ENCODE measurements around the gene PTPRN2.
"Not testable (repeated sequence)": the region's sequence is repeated elsewhere in the genome, so short reads cannot be mapped to it uniquely, and the experiment has no call there.

PTPRN2 gene

GRCh38 chr7:157730614-157731013, 857.0 kb downstream of the PTPRN2 start:
- no peak for DNase-seq (ENCODE audit: low read depth)

- no peak for DNase-seq (ENCODE audit: low read depth)
These were observed 858.1 kb downstream of the PTPRN2 start for GRCh38 chr7:157729566-157729965.

- no peak for DNase-seq (ENCODE audit: low read depth)
These were observed 859.5 kb downstream of the PTPRN2 start for GRCh38 chr7:157727964-157728615.

- DNase-seq (ENCODE audit: low read depth): no peak
These were observed 860.9 kb downstream of the PTPRN2 start for GRCh38 chr7:157726764-157727163.

- DNase-seq (ENCODE audit: low read depth): not testable (repeated sequence)
These were observed 862.3 kb downstream of the PTPRN2 start for GRCh38 chr7:157725312-157725711.

- DNase-seq (ENCODE audit: low read depth): no peak
These were observed 864.4 kb downstream of the PTPRN2 start for GRCh38 chr7:157723205-157723604.

- no peak for DNase-seq (ENCODE audit: low read depth)
These were observed 865.2 kb downstream of the PTPRN2 start for GRCh38 chr7:157722137-157723060.

GRCh38 chr7:157721468-157722136, 866.0 kb downstream of the PTPRN2 start:
- no peak for DNase-seq (ENCODE audit: low read depth)

- DNase-seq (ENCODE audit: low read depth): no peak
These were observed 867.6 kb downstream of the PTPRN2 start for GRCh38 chr7:157719705-157720655.

- DNase-seq (ENCODE audit: low read depth): no peak
These were observed 868.5 kb downstream of the PTPRN2 start for GRCh38 chr7:157719008-157719682.

- DNase-seq (ENCODE audit: low read depth): no peak
These were observed 869.2 kb downstream of the PTPRN2 start for GRCh38 chr7:157718303-157719007.

GRCh38 chr7:157717211-157718174, 870.1 kb downstream of the PTPRN2 start:
- DNase-seq (ENCODE audit: low read depth): no peak

GRCh38 chr7:157715938-157716280, 871.7 kb downstream of the PTPRN2 start:
- DNase-seq (ENCODE audit: low read depth): no peak

GRCh38 chr7:157715071-157715937, 872.3 kb downstream of the PTPRN2 start:
- DNase-seq (ENCODE audit: low read depth): no peak

- DNase-seq (ENCODE audit: low read depth): no peak
These were observed 873.2 kb downstream of the PTPRN2 start for GRCh38 chr7:157714166-157715070.

GRCh38 chr7:157713591-157713990, 874.0 kb downstream of the PTPRN2 start:
- DNase-seq (ENCODE audit: low read depth): no peak

- no peak for DNase-seq (ENCODE audit: low read depth)
These were observed 874.9 kb downstream of the PTPRN2 start for GRCh38 chr7:157712666-157713235.

All from stimulated activated CD8-positive, alpha-beta memory T cell treated with anti-CD3 and anti-CD28 coated beads, Interleukin-15, amount 100 ng/mL, for 24 hours (primary cell).